H1 (cell line): ENCODE data around the gene FAM50B.

Experiments
- BACH1 ChIP-seq: IDR thresholded peaks from 2 replicates; pipeline ENCODE4 v1.6.1; 2012; ENCODE audit warnings: low read length, improper control_type of control experiment
- CEBPB ChIP-seq: IDR thresholded peaks from 2 replicates; pipeline ENCODE4 v1.6.1; 2012; ENCODE audit warnings: low read depth, low read length
- EZH2 ChIP-seq: fragments of 200-600 bp; sonication (generic); IDR thresholded peaks from 2 replicates; pipeline ENCODE4 v1.7.1; 2012; ENCODE audit warnings: low read depth, mild to moderate bottlenecking, moderate library complexity, low read length, inconsistent platforms; ENCODE audit not compliant: severe bottlenecking
- HDAC2 ChIP-seq, 2 experiments: fragments of 300-600 bp in 1 of 2; sonication (generic) in 1 of 2; IDR thresholded peaks; 2 replicates each; pipeline ENCODE4 v1.6.1; 2011 to 2012; ENCODE audit warnings: low read depth in 2 of 2, low read length in 2 of 2, mild to moderate bottlenecking in 2 of 2, moderate library complexity in 2 of 2, borderline replicate concordance in 1 of 2, inconsistent platforms in 1 of 2
- RBBP5 ChIP-seq: IDR thresholded peaks from 2 replicates; pipeline ENCODE4 v1.7.1; 2012; ENCODE audit warnings: low read depth, mild to moderate bottlenecking, inconsistent platforms, low read length, moderate library complexity, borderline replicate concordance
- YY1 ChIP-seq: IDR thresholded peaks from 2 replicates; pipeline ENCODE4 v1.6.1; 2011; ENCODE audit warnings: low read depth, mild to moderate bottlenecking, low read length
- TF ChIP-seq, protein P1 (sequence below), 3 experiments: IDR thresholded peaks; 1 replicate in 2 of 3; 2 replicates in 1 of 3; pipeline versions ENCODE4 v1.5.1 to v1.6.1; 2011; ENCODE audit warnings: low read length in 3 of 3, mild to moderate bottlenecking in 3 of 3, inconsistent platforms in 2 of 3, low read depth in 1 of 3, moderate library complexity in 1 of 3; ENCODE audit not compliant: insufficient read depth in 1 of 3; ENCODE audit errors: control extremely low read depth in 1 of 3

DNA sequence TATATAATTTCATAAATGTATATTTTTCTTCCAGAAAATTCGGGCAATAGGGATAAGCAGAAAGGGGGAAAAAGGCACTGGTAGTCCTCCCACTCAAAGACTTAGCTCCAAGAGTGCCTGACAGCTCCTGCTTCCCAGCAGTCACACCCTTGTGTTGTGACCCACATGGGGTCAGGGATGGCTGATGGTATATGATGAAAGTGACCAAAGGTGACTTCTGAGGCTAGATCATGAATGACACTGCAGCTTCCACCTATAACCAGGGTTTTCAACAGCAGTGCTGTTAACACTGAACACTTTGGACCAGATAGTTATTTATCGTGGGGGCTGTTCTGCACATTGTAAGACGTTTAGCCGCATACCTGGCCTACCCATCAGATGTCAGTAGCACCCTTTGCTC lies 22.3 kb downstream of the FAM50B start:
- TF ChIP-seq, protein P1, sequence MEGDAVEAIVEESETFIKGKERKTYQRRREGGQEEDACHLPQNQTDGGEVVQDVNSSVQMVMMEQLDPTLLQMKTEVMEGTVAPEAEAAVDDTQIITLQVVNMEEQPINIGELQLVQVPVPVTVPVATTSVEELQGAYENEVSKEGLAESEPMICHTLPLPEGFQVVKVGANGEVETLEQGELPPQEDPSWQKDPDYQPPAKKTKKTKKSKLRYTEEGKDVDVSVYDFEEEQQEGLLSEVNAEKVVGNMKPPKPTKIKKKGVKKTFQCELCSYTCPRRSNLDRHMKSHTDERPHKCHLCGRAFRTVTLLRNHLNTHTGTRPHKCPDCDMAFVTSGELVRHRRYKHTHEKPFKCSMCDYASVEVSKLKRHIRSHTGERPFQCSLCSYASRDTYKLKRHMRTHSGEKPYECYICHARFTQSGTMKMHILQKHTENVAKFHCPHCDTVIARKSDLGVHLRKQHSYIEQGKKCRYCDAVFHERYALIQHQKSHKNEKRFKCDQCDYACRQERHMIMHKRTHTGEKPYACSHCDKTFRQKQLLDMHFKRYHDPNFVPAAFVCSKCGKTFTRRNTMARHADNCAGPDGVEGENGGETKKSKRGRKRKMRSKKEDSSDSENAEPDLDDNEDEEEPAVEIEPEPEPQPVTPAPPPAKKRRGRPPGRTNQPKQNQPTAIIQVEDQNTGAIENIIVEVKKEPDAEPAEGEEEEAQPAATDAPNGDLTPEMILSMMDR (IDR thresholded peaks at IDR 0.05; ENCODE audit: control extremely low read depth in 1 of 3, insufficient read depth in 1 of 3, low read depth in 1 of 3, low read length in 3 of 3) = no peak
- TF ChIP-seq EZH2 (no peak), BACH1 (no peak), HDAC2 (IDR thresholded peaks at IDR 0.05; ENCODE audit: borderline replicate concordance in 1 of 2, low read depth in 2 of 2, low read length in 2 of 2) (no peak), CEBPB (no peak), RBBP5 (no peak), YY1 (no peak)
